ENCODE data around the gene PLEKHB2.
A peak's percentile ranks its signal among the peaks of the same experiment; 100 is the strongest.
"Not testable (repeated sequence)": the region's sequence is repeated elsewhere in the genome, so short reads cannot be mapped to it uniquely, and the experiment has no call there.

PLEKHB2 gene

GRCh38 chr2:131146231-131146630, 41.1 kb downstream of the PLEKHB2 start:
- DNase-seq, result peak in 1 of 2 donors; percentile 44

- no peak for DNase-seq
Measured at GRCh38 chr2:131146749-131147148, 41.6 kb downstream of the PLEKHB2 start.

- DNase-seq, result no peak
Measured at GRCh38 chr2:131148426-131148825, 43.3 kb downstream of the PLEKHB2 start.

- DNase-seq, result not testable (repeated sequence)
Measured at GRCh38 chr2:131150109-131150508, 45.0 kb downstream of the PLEKHB2 start.

- no peak for DNase-seq
Measured at GRCh38 chr2:131151398-131151797, 46.3 kb downstream of the PLEKHB2 start.

- DNase-seq, result no peak
Measured at GRCh38 chr2:131152074-131152473, 46.9 kb downstream of the PLEKHB2 start.

GRCh38 chr2:131153529-131153928, 48.4 kb downstream of the PLEKHB2 start:
- DNase-seq, result no peak

GRCh38 chr2:131154071-131154531, 49.0 kb downstream of the PLEKHB2 start:
- DNase-seq, result peak in 1 of 2 donors; percentile 64

- no peak for DNase-seq
Measured at GRCh38 chr2:131154647-131155046, 49.5 kb downstream of the PLEKHB2 start.

- no peak for DNase-seq
Measured at GRCh38 chr2:131155208-131155855, 50.2 kb downstream of the PLEKHB2 start.

- peak in 1 of 2 donors; percentile 12 for DNase-seq
Measured at GRCh38 chr2:131156452-131157149, 51.5 kb downstream of the PLEKHB2 start.

- DNase-seq, result not testable (repeated sequence)
Measured at GRCh38 chr2:131165562-131165961, 60.4 kb downstream of the PLEKHB2 start.

GRCh38 chr2:131168538-131168937, 63.4 kb downstream of the PLEKHB2 start:
- no peak for DNase-seq

- DNase-seq, result not testable (repeated sequence)
Measured at GRCh38 chr2:131178050-131178449, 72.9 kb downstream of the PLEKHB2 start.

- not testable (repeated sequence) for DNase-seq
Measured at GRCh38 chr2:131178721-131179418, 73.7 kb downstream of the PLEKHB2 start.

GRCh38 chr2:131181451-131181850, 76.3 kb downstream of the PLEKHB2 start:
- not testable (repeated sequence) for DNase-seq

GRCh38 chr2:131193421-131193820, 88.3 kb downstream of the PLEKHB2 start:
- not testable (repeated sequence) for DNase-seq

- not testable (repeated sequence) for DNase-seq
Measured at GRCh38 chr2:131196186-131196585, 91.0 kb downstream of the PLEKHB2 start.

All from bone marrow (tissue), 2 donors.